ENCODE measurements around the gene TRIO. TPM values are rescaled to one million over a fixed set of nuclear protein-coding genes. Genes with fewer than 3 reads are reported as not detected.
A peak's percentile ranks its signal among the peaks of the same experiment; 100 is the strongest.

Gene TRIO
- total and polyA plus RNA-seq, 3 experiments from 2014 or later = 0.89 to 4.4 (median 4.2) TPM

GRCh38 chr5:14243766-14244165 lies 100.6 kb downstream of the TRIO start:
- Mint-ChIP-seq H3K36me3 (no peaks in the 10 kb centered on the region), H3K27me3 (peaks cover 0 to 20% of the 10 kb centered on the region in 2 donors), H3K4me3 (no peak overlapping the region), H3K4me1 (no peaks in the 10 kb centered on the region), H3K27ac (no peak overlapping the region), H3K9me3 (peaks cover 0 to 20% (median 0%) of the 10 kb centered on the region in 5 donors)
- ChIA-PET CTCF (interaction anchor here (1.0 kb wide), 1 partner anchor 26 kb away, joined by 3 read pairs; no protein-coding TSS in a partner anchor), POLR2A (no interaction called here)
- no peaks in the 10 kb centered on the region for H3K27me3 ChIP-seq (ENCODE audit: insufficient read depth, low read length, poor library complexity, severe bottlenecking)
- H3K9me3 ChIP-seq (ENCODE audit: low read length) = no peaks in the 10 kb centered on the region
- no peaks in the 10 kb centered on the region for H3K4me1 ChIP-seq (ENCODE audit: insufficient read depth, low read length)
- H3K4me3 ChIP-seq (ENCODE audit: low read length) = no peak overlapping the region
- DNase-seq = no peak
- no peaks in the 10 kb centered on the region for H3K36me3 ChIP-seq (ENCODE audit: insufficient read depth, low read length)
- no peak overlapping the region for H3K27ac ChIP-seq (ENCODE audit: low read depth, low read length)

DNA sequence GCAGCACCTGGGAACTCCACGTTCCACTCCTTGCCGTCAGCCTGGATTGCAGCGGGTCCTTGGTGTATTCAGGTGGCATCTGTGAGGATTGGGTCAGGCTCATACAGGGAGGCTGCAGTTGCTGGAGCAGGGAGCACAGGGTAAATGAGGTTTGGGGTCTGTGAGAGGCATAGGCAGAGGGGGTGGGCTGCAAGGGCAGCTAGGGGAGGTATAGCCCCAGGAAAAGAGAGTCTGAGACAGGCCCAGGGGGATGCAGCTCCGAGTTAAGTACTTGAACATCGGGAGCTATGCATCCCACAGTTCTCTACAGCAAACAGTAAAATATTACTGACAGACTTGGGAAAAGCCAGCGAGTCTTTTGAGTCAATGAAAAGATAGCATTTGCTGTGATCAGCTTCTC lies 101.6 kb downstream of the TRIO start:
- Mint-ChIP-seq H3K9me3 (peaks cover 0 to 22% (median 1%) of the 10 kb centered on the region in 5 donors), H3K4me1 (no peaks in the 10 kb centered on the region), H3K27ac (no peak overlapping the region), H3K27me3 (peaks cover 0 to 22% of the 10 kb centered on the region in 2 donors), H3K4me3 (no peak overlapping the region), H3K36me3 (no peaks in the 10 kb centered on the region)
- H3K4me1 ChIP-seq (ENCODE audit: insufficient read depth, low read length) = no peaks in the 10 kb centered on the region
- no peaks in the 10 kb centered on the region for H3K36me3 ChIP-seq (ENCODE audit: insufficient read depth, low read length)
- ChIA-PET POLR2A (no interaction called here), CTCF (interaction anchor here (1.0 kb wide), 1 partner anchor 25 kb away, joined by 3 read pairs; no protein-coding TSS in a partner anchor)
- DNase-seq = no peak
- H3K27ac ChIP-seq (ENCODE audit: low read depth, low read length) = no peak overlapping the region
- H3K4me3 ChIP-seq (ENCODE audit: low read length) = no peak overlapping the region
- no peaks in the 10 kb centered on the region for H3K27me3 ChIP-seq (ENCODE audit: insufficient read depth, low read length, poor library complexity, severe bottlenecking)
- no peaks in the 10 kb centered on the region for H3K9me3 ChIP-seq (ENCODE audit: low read length)

- Mint-ChIP-seq H3K9me3 (peaks cover 0 to 22% (median 1%) of the 10 kb centered on the region in 5 donors), H3K36me3 (no peaks in the 10 kb centered on the region), H3K4me1 (no peaks in the 10 kb centered on the region), H3K4me3 (no peak overlapping the region), H3K27ac (no peak overlapping the region), H3K27me3 (peaks cover 0 to 22% of the 10 kb centered on the region in 2 donors)
- DNase-seq = no peak
- H3K36me3 ChIP-seq (ENCODE audit: insufficient read depth, low read length) = no peaks in the 10 kb centered on the region
- ChIA-PET POLR2A (no interaction called here), CTCF (no interaction called here)
- H3K4me1 ChIP-seq (ENCODE audit: insufficient read depth, low read length) = no peaks in the 10 kb centered on the region
- no peak overlapping the region for H3K4me3 ChIP-seq (ENCODE audit: low read length)
- H3K27ac ChIP-seq (ENCODE audit: low read depth, low read length) = no peak overlapping the region
- no peaks in the 10 kb centered on the region for H3K27me3 ChIP-seq (ENCODE audit: insufficient read depth, low read length, poor library complexity, severe bottlenecking)
- H3K9me3 ChIP-seq (ENCODE audit: low read length) = no peaks in the 10 kb centered on the region
Measured at GRCh38 chr5:14245132-14245925, 102.2 kb downstream of the TRIO start.

DNA sequence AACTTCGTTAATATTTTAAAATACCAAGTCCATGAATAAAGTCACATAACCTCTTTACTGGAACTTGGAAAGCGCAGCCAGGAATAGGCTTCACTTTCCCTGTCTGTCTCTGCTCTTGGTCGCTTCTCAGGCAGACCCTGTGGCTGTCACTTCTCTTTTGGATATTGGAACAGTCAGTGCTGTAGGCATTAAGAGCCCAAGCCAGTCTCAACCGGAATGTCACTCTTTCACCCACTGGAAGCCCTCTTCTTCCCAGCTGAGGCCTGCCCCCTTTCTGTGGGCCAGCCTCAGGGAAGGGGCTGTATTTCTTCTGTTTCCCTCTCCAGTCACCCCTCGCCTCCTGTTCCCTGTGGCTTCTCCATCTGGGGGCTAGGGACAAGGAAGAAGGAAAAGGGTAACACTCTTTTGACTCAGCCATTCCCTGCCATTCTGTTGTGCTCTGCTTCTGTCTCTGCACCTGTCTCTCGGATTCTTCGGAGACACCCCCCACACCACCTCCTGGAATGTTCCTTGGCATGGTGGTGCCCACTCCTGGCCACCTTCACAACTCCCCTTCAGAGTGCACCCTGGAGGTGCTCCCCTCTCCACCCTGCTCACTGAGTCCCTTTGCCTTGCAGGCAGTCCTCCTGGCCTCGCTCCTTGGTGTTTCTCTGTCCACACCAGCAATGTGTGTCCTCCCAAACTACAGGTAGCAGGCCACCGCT lies 103.4 kb downstream of the TRIO start:
- Mint-ChIP-seq H3K4me1 (no peaks in the 10 kb centered on the region), H3K36me3 (no peaks in the 10 kb centered on the region), H3K27me3 (peaks cover 2 to 22% of the 10 kb centered on the region in 2 donors), H3K27ac (peak overlapping the region in 1 of 8 donors; percentile 43), H3K4me3 (no peak overlapping the region), H3K9me3 (peaks cover 0 to 18% (median 1%) of the 10 kb centered on the region in 5 donors)
- H3K9me3 ChIP-seq (ENCODE audit: low read length) = no peaks in the 10 kb centered on the region
- no peak overlapping the region for H3K27ac ChIP-seq (ENCODE audit: low read depth, low read length)
- no peaks in the 10 kb centered on the region for H3K4me1 ChIP-seq (ENCODE audit: insufficient read depth, low read length)
- H3K36me3 ChIP-seq (ENCODE audit: insufficient read depth, low read length) = no peaks in the 10 kb centered on the region
- ChIA-PET POLR2A (no interaction called here), CTCF (no interaction called here)
- H3K4me3 ChIP-seq (ENCODE audit: low read length) = no peak overlapping the region
- no peaks in the 10 kb centered on the region for H3K27me3 ChIP-seq (ENCODE audit: insufficient read depth, low read length, poor library complexity, severe bottlenecking)
- DNase-seq = no peak

GRCh38 chr5:14247054-14247386 lies 103.9 kb downstream of the TRIO start:
- no peak overlapping the region for H3K27ac ChIP-seq (ENCODE audit: low read depth, low read length)
- H3K4me1 Mint-ChIP-seq = no peaks in the 10 kb centered on the region
- no peak overlapping the region for H3K4me3 ChIP-seq (ENCODE audit: low read length)
- POLR2A ChIA-PET = no interaction called here
- no peaks in the 10 kb centered on the region for H3K36me3 Mint-ChIP-seq
- no peak overlapping the region for H3K4me3 Mint-ChIP-seq
- no peak for DNase-seq
- H3K36me3 ChIP-seq (ENCODE audit: insufficient read depth, low read length) = no peaks in the 10 kb centered on the region
- H3K4me1 ChIP-seq (ENCODE audit: insufficient read depth, low read length) = no peaks in the 10 kb centered on the region
- CTCF ChIA-PET = no interaction called here
- H3K9me3 Mint-ChIP-seq = peaks cover 0 to 18% (median 1%) of the 10 kb centered on the region in 5 donors
- no peaks in the 10 kb centered on the region for H3K27me3 ChIP-seq (ENCODE audit: insufficient read depth, low read length, poor library complexity, severe bottlenecking)
- no peaks in the 10 kb centered on the region for H3K9me3 ChIP-seq (ENCODE audit: low read length)
- H3K27me3 Mint-ChIP-seq = peaks cover 2 to 22% of the 10 kb centered on the region in 2 donors
- H3K27ac Mint-ChIP-seq = peak overlapping the region in 1 of 8 donors; percentile 38

DNA sequence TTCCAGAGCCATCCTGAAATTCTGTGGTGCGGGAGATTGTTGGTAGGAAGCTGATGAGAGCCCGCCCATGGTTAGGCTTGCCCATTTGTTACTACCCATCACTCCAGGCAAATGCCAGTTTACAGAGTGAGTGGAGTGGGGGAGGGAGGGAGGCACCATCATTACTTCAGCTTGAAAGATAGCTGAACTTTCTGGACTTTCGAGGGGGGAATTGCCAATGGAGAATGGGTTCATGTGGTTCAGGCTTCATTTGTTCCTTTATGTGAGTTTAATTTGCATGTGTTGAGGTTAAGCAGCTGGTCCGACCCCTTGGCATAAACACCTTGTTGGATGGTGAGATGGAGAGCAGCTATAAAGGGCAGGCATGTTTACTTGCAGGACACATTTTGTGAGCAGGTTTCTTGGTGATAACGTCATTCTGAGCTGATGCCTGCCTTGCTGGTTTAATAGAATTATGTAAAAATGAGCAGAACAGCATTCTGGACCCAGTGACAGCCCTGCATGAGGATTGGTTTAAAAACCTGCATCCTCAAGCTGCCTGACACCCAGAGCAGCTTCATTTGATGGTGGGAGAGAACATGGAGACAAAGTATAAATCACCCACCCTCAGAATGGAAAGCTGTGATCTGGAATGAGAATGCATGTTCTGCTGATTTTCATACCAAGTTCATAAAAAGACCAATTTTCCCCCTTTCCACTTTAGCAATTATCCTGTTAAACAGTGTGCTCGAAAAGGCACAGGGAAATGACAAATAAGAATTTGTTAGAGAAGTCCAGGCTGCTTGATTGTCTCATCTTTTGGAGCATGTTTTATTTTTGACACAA lies 106.3 kb downstream of the TRIO start:
- Mint-ChIP-seq H3K27ac (no peak overlapping the region), H3K9me3 (peaks cover 0 to 19% (median 0%) of the 10 kb centered on the region in 5 donors), H3K4me1 (no peaks in the 10 kb centered on the region), H3K27me3 (peaks cover 2 to 19% of the 10 kb centered on the region in 2 donors), H3K36me3 (no peaks in the 10 kb centered on the region), H3K4me3 (no peak overlapping the region)
- CTCF ChIA-PET = no interaction called here
- H3K27me3 ChIP-seq (ENCODE audit: insufficient read depth, low read length, poor library complexity, severe bottlenecking) = no peaks in the 10 kb centered on the region
- H3K36me3 ChIP-seq (ENCODE audit: insufficient read depth, low read length) = no peaks in the 10 kb centered on the region
- H3K9me3 ChIP-seq (ENCODE audit: low read length) = no peaks in the 10 kb centered on the region
- POLR2A ChIA-PET = no interaction called here
- DNase-seq = no peak
- no peak overlapping the region for H3K4me3 ChIP-seq (ENCODE audit: low read length)
- H3K27ac ChIP-seq (ENCODE audit: low read depth, low read length) = no peak overlapping the region
- H3K4me1 ChIP-seq (ENCODE audit: insufficient read depth, low read length) = no peaks in the 10 kb centered on the region

GRCh38 chr5:14250084-14250695 lies 107.0 kb downstream of the TRIO start:
- CTCF ChIA-PET = no interaction called here
- DNase-seq = no peak
- peaks cover 2 to 17% of the 10 kb centered on the region in 2 donors for H3K27me3 Mint-ChIP-seq
- H3K36me3 Mint-ChIP-seq = no peaks in the 10 kb centered on the region
- Histone ChIP-seq H3K4me3 (ENCODE audit: low read length) (no peak overlapping the region), H3K27me3 (ENCODE audit: insufficient read depth, low read length, poor library complexity, severe bottlenecking) (no peaks in the 10 kb centered on the region), H3K27ac (ENCODE audit: low read depth, low read length) (no peak overlapping the region), H3K36me3 (ENCODE audit: insufficient read depth, low read length) (no peaks in the 10 kb centered on the region), H3K9me3 (ENCODE audit: low read length) (no peaks in the 10 kb centered on the region), H3K4me1 (ENCODE audit: insufficient read depth, low read length) (no peaks in the 10 kb centered on the region)
- no peak overlapping the region for H3K27ac Mint-ChIP-seq
- H3K9me3 Mint-ChIP-seq = peaks cover 0 to 21% (median 0%) of the 10 kb centered on the region in 5 donors
- H3K4me3 Mint-ChIP-seq = no peak overlapping the region
- H3K4me1 Mint-ChIP-seq = no peaks in the 10 kb centered on the region
- POLR2A ChIA-PET = no interaction called here

Data from CD8-positive, alpha-beta memory T cell (primary cell).